GM23248 (cell line): ENCODE data around the gene CASZ1.

Source experiments
- EZH2 ChIP-seq: fragments of 200-600 bp; sonication (generic); IDR thresholded peaks from 2 replicates; pipeline ENCODE4 v1.6.1; 2018; ENCODE audit warnings: antibody characterized with exemption, mild to moderate bottlenecking; ENCODE audit not compliant: insufficient read depth, poor library complexity, severe bottlenecking
- EZH2phosphoT487 ChIP-seq: fragments of 200-600 bp; sonication (generic); IDR thresholded peaks from 2 replicates; pipeline ENCODE4 v1.6.1; 2018; ENCODE audit warnings: antibody characterized with exemption, moderate library complexity, mild to moderate bottlenecking, low read depth; ENCODE audit not compliant: insufficient read depth

- TF ChIP-seq EZH2 (no peak), EZH2phosphoT487 (no peak)
Measured at GRCh38 chr1:10838541-10838940, 42.1 kb upstream of the CASZ1 start.
